ENCODE results near the gene STAP2.

STAP2 gene

DNA sequence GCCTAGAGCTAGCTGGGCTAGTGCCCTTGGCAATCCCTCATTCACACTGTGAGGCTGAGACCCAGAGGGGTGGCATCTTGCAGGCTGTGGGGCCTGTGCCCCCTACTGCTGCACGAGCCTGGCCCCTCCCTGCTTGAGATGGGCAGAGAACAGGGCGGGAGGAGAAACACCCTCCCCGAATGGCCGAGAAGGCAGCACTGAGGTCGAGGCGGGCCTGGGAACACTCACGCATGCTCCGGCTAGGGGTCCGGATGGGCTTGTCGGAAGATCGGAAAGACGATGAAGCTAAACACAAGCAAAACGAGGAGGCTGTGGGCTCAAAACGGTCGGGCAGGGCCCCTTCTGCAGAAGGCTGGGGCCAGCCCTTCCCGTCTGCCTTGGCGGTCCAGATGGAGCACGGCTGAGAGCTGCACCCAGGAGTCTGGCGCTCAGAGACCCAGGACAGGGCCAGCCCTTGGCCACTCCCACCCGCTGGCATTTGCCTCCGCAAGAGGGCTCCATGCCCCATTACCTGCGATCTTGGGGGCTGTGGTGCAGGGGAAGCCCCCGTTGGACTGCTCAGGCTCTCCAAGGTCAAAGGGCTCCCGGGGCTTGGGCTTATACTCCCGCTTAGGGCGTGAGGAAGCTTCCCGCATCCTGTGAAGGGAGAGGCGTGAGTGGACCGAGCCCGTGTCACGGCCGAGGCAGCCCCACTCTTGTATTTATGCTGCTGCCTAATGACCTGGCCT is 23.6 kb upstream of the STAP2 start:
- H3K4me3 ChIP-seq (ENCODE audit: control insufficient read depth, low read depth, low read length): no peak overlapping the region
- TF ChIP-seq, protein P1, sequence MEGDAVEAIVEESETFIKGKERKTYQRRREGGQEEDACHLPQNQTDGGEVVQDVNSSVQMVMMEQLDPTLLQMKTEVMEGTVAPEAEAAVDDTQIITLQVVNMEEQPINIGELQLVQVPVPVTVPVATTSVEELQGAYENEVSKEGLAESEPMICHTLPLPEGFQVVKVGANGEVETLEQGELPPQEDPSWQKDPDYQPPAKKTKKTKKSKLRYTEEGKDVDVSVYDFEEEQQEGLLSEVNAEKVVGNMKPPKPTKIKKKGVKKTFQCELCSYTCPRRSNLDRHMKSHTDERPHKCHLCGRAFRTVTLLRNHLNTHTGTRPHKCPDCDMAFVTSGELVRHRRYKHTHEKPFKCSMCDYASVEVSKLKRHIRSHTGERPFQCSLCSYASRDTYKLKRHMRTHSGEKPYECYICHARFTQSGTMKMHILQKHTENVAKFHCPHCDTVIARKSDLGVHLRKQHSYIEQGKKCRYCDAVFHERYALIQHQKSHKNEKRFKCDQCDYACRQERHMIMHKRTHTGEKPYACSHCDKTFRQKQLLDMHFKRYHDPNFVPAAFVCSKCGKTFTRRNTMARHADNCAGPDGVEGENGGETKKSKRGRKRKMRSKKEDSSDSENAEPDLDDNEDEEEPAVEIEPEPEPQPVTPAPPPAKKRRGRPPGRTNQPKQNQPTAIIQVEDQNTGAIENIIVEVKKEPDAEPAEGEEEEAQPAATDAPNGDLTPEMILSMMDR (conservative IDR thresholded peaks at IDR 0.05; ENCODE audit: control insufficient read depth, insufficient read depth, low read depth, low read length): no peak
- no peak for DNase-seq (ENCODE audit: low read depth)

DNA sequence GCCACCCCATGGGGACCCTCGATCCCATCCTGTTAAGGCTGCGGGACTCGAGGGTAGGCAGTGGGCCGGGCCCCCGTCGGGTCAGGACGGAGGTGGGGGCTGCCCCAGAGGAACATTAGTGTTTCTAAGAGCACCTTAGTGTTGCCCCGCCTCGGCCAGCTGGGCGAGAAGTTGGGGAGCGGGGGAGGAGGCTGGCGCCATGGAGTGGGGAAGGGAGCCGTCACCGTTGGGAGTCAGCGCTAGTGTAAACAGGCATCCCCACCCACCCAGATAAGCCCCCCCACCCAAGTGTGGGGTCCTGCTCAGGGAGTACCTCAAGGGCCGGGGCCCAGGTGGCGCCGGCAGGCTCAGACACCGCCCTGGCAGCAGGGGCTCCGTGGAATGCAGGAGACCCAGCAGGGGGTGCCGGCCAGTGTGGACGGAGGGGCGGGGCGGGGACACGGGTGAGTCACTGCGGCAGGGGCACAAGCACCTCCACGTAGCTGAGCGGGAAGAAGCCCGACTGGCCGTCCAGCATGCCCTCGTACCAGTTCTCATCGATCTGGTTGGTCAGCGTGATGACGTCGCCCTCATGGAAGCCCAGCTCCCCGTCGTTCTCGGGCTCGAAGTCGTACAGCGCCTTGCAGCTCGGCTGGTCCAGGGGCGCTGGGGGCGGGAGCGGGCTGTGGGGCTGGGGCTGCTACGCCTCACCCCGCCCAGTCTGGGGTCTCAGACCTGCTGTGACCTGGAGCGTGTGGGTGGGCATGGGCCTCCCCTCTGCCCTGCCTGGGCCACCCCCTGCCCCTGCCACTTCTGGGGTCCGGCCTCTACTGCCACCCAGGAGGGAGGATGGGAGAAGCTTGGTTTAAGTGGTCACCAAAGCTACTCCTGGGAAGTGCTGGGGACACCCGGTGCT is 22.8 kb upstream of the STAP2 start:
- DNase-seq (ENCODE audit: low read depth): no peak
- H3K4me3 ChIP-seq (ENCODE audit: control insufficient read depth, low read depth, low read length): no peak overlapping the region
- TF ChIP-seq, protein P1 (conservative IDR thresholded peaks at IDR 0.05; ENCODE audit: control insufficient read depth, insufficient read depth, low read depth, low read length): no peak

DNA sequence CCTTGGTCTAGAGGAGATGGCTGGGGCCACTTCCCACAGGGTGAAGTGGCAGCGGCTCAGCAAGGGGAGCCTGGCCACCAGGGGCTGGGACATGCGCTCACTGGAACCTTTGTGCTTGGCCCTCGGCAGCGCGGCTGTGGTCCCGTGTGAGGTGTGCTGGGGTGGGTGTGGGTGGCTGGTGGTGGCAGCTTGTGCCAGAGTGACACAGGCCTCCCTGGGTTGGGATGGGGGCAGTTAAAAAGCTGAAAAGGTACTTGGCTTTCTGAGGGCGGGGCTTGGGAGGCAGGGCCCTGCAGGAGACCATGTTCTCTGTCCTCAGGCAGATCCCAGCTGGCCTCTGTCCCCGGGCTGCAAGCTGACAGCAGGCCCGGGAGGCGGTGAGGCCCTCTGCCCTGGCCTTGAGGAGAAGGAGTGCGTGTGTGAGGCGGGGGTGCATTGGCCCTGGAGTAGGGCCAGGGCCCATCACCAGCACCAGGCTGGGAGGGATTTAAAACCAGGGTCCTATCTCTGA is 22.1 kb upstream of the STAP2 start:
- no peak for DNase-seq (ENCODE audit: low read depth)
- H3K4me3 ChIP-seq (ENCODE audit: control insufficient read depth, low read depth, low read length): no peak overlapping the region
- TF ChIP-seq, protein P1 (conservative IDR thresholded peaks at IDR 0.05; ENCODE audit: control insufficient read depth, insufficient read depth, low read depth, low read length): no peak

DNA sequence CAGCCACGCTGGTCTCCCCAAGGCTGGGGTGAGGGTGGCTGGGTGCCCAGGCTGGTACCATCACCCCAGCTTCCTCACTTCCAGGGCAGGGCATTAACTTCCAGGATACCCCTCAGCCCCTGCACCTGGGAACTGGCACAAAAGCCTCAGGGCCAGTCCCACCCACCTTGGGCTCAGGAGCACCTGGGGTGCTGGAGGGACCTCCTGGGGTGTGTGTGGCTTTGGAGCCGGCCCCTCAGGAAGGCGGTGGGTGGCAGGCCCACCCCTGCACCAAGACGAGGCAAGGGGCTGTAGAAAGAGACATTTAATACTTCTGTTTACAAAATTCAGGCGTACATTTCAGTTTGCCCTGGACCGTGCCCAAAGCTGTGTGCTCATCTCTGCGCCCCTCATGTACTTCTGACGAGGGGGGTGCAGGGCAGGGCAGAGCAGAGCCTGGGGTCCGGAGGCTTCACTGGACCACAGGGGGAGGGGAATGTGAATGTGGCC is 21.5 kb upstream of the STAP2 start:
- TF ChIP-seq, protein P1 (conservative IDR thresholded peaks at IDR 0.05; ENCODE audit: control insufficient read depth, insufficient read depth, low read depth, low read length): no peak
- no peak overlapping the region for H3K4me3 ChIP-seq (ENCODE audit: control insufficient read depth, low read depth, low read length)
- DNase-seq (ENCODE audit: low read depth): no peak

DNA sequence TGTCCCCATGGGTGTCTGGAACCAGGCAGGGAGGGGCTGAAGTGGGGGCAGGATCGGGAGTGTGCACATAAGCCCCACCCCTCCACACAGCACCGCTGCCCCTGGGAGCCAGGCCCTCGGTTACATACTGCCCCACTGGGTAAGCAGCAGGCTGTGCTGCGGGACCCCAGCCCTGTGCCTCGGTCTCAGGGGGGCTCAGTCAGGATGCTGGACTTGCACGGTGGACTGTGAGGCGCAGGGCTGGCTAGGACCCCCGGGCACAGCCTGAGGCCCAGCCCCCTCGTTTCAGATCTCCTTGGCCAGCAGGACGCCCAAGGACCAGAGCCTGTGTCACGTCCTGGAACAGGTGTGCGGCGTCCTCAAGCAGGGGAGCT is 21.0 kb upstream of the STAP2 start:
- no peak for DNase-seq (ENCODE audit: low read depth)

More for the DNA sequence above, 21.0 kb upstream of the STAP2 start:
- no peak overlapping the region for H3K4me3 ChIP-seq (ENCODE audit: control insufficient read depth, low read depth, low read length)
- TF ChIP-seq, protein P1 (conservative IDR thresholded peaks at IDR 0.05; ENCODE audit: control insufficient read depth, insufficient read depth, low read depth, low read length): no peak
